HG02678 (cell line): Measurements from ENCODE around the gene PLPP7.
"Not testable (repeated sequence)": the region's sequence is repeated elsewhere in the genome, so short reads cannot be mapped to it uniquely, and the experiment has no call there.

Experiments
- ATAC-seq: cut with Tn5 transposase; IDR thresholded peaks from one replicate; pipeline ENCODE4 v1.9.1; 2021; ENCODE audit warnings: mild to moderate bottlenecking, moderate library complexity; ENCODE audit not compliant: unreplicated experiment

Gene PLPP7

DNA sequence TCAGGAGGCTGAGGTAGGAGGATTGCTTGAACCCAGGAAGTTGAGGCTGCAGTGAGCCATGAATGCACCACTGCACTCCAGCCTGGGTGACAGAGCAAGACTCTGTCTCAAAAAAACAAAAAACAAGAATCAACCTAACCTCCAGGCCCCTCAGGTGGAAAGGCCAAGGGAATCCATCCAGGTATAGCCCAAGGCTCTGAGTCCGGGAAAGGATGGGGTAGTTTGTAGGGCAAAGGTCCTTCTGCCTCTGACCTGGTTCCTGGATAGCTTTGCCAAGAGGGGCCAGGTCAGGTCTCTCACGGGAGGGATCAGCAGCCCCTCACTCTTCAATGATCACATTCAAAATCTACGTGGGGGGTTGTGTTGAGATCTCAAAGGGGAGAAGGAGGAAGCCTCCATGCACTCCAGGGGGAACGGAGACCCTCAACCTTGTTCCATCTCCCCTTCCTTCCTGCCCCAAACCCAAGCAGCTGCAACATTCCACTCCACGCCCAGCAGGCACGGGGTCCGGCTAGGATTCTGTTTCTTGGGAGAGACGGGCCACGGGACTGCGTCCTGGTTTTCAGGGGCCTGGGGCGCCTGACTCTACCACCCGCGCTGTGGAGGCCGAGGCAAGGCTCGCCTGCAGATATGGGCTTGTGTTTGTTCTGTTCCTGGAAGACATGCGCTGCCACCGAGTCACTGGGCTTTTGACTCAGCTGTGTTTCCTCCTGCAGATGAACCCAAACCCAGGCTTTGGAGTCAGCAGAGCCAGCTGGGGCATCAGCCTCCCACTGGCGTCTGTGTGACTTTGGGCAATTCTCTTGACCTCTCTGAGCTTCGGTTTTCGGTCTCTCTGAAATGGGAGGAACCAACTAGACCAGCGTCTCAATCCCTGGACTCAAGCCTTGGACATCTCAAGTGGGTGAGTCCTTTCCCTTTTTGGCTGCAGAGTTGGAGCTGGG lies 35.5 kb downstream of the PLPP7 start:
- ATAC-seq: no peak

DNA sequence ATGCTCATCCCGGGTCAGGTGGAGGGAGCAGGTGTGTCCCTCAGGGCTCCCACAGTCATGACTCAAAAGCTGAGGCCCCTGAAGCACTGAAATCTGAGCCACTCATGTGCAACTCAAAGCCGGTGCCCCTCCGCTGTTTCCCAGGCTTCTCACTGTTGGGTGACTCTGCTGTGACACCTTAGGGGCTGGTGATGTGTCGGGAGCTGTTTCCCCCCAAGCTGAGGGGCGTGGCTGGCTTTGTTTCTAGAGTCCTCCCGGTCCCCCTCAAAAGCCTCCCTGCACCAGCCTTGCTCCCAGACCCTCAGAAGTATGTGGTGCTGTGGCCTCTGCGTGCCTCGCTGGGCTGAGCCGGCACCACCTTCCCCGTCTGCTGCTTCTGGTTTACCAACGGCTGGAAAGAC lies 39.7 kb downstream of the PLPP7 start:
- ATAC-seq: no peak

DNA sequence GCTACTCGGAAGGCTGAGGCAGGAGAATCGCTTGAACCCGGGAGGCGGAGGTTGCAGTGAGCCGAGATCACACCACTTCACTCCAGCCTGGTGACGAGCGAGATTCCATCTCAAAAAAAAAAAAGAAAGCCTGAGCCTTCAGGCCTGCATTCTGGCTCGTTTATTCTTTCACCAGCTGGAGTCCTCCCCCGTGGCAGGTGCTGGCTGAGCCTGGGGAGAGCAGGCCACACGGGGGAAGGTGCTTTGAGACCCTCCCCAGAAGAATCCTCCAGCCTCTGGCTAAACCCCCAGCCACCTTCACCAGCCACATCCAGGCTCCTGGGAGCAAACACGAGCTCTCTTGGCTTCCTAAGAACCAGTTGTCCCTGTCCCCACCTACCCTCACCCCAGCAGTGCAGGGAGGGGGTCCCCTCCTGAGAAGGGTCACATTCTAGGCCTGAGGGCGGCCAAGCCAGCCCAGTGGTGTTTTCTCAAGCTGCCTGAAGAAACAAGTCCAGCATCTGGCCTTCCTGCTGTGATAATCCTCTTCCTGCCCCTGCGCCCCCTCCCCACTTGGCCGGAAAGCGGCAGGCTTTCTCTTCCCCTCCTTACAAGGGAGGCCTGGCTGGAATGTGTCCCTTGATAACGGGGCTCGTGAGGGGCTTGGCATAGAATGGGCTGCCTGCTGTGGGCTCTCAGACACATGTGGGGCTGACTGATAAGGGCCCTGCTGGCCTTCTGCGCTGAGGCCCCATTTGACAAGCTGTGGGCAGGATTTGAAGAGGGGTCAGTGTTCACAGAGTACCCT lies 41.5 kb downstream of the PLPP7 start:
- ATAC-seq: no peak

DNA sequence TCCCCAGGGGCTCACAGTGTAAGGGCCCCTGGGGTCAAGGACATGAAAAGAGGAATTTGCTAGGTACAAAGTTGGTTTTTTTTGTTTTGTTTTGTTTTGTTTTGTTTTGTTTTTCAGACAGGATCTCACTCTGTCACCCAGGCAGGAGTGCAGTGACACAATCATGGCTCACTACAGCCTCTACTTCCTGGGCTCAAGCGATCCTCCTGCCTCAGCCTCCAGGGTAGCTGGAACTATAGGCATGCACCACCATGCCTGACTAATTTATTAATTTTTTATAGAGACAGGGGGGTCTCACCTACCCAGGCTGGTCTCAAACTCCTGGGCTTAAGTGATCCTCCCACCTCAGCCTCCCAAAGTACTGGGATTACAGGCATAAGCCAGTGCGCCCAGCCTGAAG lies 42.5 kb downstream of the PLPP7 start:
- ATAC-seq: not testable (repeated sequence)

DNA sequence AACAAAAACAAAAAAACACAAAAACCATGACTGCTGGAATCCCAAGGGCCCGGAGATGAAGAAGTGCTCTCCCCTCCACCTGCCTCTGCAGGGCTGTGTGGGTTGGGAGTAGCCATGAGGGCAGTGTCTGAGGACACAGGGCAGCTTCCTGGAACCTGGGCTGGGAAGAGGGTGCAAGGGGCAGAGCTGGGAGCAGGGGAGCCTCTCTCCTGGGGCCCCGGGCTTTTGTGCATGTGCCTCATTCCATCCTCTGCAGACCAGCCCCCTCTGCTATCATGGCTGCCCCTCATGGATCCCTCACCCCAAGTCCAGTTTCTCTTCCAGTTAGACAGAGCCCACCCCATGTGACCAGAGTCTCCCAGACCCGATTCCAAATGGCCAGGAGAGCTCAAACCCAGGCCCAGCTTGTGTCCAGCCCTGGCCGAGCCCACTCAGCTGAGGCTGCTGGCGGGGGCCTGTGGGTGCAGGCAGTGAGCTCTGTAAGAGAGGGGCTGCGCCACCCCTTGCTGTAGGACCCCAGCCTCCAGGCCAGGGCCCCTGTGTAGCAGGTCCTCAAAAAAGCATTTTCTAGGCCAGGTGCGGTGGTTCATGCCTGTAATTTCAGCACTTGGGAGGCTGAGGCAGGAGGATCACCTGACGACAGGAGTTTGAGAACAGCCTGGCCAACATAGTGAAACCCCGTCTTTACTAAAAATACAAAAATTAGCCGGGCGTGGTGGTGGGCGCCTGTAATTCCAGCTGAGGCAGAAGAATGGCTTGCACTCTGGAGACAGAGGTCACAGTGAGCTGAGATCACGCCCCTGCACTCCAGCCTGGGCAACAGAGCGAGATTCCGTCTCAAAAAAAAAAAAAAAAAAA lies 44.5 kb downstream of the PLPP7 start:
- ATAC-seq: no peak

DNA sequence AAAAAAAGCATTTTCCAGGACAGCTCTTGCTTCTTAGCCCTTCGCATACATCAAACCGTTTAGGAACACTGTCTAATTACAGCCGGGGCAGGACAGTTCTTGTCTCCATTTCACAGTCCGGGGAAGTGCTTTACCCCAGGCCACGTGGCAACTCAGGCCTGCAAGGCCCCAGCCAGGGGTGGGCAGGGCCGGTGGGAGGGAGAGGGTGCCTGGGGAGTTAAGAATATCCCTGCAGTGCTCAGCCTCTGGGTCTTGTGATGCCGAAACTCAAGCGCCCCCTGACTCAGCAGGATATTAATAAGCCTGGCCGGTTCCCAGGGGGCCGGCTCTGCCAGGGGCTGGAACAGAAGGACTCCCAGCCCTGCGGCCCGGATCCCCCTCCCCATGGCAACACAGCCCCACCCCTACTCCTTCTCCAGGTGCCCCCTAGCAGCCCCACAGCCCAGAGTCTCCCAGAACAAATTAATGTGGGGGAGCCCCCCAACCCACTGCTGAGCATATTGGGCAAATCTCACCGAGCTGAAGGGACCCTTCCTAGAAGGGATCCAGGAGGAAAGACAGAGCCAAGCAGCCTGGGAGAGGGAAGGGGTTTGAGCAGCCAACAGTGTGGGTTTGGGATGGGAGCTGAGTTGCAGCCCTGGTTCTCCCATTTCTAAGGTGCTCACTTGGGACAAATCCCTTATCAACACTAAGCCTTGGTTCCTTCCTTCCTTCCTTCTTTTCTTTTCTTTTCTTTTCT lies 45.3 kb downstream of the PLPP7 start:
- no peak for ATAC-seq

DNA sequence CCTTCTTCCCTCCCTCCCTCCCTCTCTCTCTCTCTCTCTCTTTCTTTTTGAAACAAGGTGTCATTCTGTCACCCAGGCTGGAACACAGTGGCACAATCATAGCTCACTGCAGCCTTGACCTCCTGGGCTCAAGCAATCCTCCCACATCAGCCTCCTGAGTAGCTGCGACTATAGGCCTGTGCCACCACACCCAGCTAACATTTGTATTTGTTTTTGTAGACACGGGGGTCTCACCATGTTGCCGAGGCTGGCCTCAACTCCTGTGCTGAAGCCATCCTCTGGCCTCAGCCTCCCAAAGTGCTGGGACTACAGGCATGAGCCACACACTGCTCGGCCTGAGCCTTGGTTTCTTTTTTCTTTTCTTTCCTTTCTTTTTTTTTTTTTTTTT lies 45.8 kb downstream of the PLPP7 start:
- ATAC-seq: no peak

DNA sequence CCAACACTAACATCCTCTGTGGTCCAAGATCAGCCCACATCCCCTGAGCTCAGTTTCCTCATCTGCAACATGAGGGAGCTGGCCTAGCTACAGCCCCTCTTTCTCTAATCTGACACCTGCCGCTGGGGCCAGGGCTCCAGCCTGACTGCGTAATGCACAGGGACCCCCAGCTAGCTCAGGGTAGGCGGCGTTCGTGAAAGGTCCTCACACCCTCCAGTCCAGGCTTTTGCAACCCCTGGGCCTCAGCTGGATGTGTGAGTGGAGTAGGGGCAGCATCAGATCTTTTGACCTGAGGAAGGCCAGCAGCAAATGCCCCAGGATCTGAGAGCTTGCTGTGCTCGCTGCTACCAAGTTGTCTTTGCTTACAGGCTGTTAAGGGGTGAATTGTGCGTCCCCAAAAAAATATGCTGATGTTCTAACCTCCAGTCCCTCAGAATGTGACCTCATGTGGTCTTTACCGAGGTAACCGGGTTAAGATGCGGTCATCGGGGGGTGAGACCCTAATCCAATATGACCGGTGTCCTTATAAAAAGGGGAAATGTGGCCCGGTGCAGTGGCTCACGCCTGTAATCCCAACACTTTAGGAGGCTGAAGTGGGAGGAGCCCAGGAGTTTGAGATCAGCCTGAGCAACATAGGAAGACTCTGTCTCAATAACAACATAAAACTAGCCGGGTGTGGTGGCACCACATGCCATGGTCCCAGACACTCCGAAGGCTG lies 47.8 kb downstream of the PLPP7 start:
- no peak for ATAC-seq

DNA sequence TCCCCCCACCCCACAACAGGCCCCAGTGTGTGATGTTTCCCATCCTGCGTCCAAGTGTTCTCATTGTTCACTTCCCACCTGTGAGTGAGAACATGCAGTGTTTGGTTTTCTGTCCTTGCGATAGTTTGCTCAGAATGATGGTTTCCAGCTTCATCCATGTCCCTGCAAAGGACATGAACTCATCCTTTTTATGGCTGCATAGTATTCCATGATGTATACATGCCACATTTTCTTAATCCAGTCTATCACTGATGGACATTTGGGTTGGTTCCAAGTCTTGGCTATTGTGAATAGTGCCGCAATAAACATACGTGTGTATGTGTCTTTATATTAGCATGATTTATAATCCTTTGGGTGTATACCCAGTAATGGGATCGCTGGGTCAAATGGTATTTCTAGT lies 49.7 kb downstream of the PLPP7 start:
- not testable (repeated sequence) for ATAC-seq

DNA sequence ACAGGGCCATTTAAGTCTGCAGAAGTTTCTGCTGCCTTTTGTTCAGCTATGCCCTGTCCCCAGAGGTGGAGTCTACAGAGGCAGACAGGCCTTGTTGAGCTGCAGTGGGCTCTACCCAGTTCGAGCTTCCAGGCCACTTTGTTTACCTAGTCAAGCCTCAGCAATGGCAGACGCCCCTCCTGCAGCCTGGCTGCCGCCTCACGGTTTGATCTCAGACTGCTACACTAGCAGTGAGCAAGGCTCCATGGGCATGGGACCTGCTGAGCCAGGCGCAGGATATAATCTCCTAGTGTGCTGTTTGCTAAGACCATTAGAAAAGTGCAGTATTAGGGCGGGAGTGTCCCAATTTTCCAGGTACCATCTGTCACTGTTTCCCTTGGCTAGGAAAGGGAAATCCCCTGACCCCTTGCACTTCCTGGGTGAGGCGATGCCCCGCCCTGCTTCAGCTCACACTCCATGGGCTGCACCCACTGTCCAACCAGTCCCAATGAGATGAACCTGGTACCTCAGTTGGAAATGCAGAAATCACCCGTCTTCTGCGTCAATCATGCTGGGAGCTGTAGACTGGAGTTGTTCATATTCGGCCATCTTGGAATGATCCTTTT lies 55.5 kb downstream of the PLPP7 start:
- ATAC-seq: not testable (repeated sequence)

DNA sequence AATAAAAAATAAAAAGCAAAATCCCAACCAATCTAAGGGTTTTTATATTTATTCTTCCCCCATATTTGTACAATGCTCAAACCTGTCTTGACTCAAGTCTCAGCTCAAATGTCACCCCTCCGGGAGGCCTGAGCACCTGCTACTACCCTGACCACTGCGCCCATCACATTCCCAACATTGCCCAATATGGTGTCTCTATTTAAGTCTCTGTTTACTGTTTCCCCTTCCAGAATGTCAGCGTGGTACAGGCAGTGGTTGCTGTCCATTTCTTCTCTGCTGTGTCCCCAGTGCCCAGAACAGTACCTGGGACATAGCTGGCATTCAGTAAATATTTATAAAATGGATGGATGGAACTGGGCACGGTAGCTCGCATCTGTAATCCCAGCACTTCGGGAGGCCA lies 57.0 kb downstream of the PLPP7 start:
- no peak for ATAC-seq

DNA sequence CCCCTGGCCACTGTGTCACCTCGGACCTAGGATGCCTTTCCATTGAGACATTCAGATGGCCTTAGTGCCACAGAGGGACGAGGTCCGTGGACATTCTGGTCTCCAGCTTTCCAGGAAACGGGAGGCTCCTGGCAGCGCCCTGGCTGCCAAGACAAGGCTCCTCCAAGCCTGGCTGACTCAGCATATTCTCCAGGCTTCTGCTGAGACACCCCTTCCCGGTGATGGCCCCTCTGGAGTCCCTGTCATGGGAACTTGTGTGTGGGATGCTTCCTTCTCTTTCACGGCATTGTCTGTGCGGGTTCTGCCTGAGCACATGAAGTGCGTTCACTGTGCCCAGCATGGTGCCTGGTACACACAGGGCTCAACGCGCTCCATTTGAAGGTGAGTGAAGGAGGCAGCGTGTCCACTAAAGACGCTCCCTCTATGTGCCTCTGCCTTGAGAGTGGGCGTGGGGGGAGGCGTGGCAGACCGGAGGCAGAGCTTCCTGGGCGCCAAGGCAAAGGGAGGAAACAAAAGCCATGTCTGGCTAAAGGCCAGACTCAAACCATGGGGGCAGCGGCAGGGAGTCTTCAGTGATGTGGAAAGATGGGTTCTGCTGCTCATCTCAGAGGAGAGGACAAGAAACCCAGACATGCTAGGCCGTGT lies 58.0 kb downstream of the PLPP7 start:
- no peak for ATAC-seq

DNA sequence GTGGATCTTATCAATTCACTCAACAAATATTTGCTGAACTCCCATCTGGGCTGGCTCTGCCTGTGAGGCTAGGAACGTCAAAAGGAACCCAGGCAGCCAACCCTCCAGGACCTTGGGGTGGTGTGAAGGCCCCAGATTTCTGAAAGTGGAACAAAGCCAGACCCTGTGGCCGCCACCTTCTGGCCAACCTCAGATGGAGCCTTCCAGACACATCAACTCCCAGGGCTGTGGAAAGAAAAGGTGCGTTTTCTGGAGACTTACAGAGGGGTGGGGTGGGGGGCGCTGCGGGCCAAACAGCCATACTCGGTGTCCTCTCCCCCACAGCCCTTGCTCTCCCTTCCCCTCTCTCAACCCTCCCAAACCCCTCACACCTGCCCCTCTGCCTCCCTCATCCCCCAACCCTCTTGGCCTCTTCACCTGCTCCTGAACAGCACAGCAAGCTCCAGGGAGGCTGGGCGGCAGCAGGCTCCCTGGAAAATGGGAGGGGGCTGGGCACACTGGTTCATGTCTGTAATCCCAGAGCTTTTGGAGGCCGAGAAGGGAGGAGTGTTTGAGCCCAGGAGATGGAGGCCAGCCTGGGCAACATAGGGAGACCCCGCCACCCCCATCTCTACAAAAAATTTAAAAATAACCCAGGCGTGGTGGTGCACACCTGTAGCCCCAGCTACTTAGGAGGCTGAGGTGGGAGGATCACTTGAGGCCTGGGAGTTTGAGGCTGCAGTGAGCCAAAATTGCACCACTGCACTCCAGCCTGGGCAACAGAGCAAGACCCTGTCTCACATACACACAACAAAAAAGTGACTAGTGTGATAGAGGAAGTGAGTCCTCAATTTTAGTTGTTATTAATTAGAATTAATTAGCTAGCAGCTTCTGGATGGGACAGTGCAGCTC lies 59.4 kb downstream of the PLPP7 start:
- no peak for ATAC-seq

DNA sequence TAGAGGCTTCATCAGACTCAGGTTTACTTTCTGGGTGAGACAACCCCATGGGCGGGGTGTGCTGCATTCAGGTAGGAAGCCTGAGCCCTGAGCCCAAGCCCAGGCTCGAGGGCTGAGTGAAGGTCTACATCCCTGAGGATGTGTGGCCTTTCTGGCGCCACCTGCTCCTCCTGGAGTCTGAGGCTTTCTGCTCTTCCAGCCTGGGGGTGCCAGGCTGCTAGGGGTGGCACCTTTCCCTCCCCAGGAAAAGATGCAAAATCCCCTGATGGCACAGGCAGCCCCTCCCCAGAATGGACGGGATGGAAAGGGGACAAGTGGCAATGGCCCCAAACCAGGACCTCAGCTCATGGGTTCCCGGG lies 60.0 kb downstream of the PLPP7 start:
- ATAC-seq: no peak

DNA sequence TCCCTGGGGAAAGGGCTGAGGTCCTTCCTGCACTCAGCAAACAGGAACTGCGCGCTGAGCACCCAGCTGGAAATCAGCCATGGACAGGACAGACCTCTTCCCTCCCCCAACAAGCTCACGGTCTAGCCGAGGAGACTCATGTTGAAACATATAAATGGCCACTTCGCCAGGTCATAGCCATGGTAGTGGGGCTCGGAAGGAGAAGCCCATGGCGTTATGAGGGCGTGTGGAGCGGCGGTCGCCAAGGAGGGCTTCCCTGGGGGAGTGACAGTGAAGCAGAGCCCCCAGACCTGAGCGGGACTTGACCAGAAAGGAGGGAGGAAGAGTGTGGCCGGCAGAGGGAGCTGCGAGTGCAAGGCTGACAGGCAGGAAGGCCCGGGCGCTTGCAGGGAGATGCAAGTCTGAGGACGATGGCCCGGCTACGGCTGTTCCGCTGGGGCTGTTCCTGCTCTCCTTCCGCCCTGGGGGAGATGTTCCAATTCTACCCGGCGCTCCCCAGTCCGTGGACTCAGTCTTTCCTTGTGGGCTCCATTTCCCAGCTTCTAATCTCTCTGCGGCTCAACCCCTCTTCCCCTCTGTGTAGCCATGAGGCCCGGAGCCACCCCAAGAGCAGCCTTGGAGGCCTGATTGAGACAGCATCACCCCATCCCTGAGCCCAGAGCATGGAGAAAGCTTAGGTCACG lies 60.5 kb downstream of the PLPP7 start:
- ATAC-seq: no peak

DNA sequence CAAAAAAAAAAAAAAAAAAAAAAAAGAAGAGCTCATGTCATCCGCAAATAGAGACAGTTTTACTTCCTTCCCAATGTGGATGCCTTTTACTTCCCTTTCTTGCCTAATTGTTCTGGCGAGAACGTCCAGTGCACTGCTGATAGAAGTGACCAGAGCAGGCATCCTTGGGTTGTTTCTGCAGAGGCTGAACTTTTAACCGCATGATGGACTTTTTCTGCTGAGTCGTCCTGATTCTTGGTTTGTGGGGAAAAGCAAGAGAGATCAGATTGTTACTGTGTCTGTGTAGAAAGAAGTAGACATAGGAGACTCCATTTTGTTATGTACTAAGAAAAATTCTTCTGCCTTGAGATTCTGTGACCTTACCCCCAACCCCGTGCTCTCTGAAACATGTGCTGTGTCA lies 67.0 kb downstream of the PLPP7 start:
- ATAC-seq: not testable (repeated sequence)

DNA sequence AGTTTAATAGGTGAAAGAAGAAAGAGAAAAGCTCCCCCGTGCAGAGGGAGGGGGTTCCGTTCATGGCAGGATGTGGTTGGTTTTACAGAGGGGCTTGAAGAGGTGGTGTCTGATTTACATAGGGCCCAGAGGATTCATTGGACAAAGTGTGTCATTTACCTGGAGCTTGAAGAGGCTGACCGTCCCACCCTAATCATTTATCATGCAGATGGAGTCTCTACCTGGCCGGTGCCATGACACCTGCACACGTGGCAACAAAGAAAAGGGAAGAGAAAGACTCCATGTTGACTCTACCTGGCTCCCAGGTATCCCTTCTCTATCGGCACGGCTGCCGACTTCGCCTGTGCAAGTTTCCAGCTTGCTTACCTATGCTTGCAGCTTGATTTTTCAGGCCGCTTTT lies 69.0 kb downstream of the PLPP7 start:
- no peak for ATAC-seq
